ENCODE data around the gene ELL2. TPM values are rescaled to one million over a fixed set of nuclear protein-coding genes. Genes with fewer than 3 reads are reported as not detected.

ELL2 gene
- 31.2 and 65.3 TPM in 2 replicates for total RNA-seq (2011; cell fraction: chromatin; rRNA removed; ENCODE audit: low replicate concordance)
- total RNA-seq (2011; cell fraction: nucleolus; rRNA removed), result 11.2 and 15.0 TPM in 2 replicates
- total RNA-seq (2011; cell fraction: nucleoplasm; rRNA removed), result 29.9 and 45.8 TPM in 2 replicates
- 14.0 and 18.3 TPM in 2 replicates for total RNA-seq (2014; rRNA removed)
- 14.7 and 17.1 TPM in 2 replicates for total RNA-seq (2014; rRNA removed; fragmentation: Illumina TruSeq; extraction: Trizol)
- 10.1 and 12.5 TPM in 2 replicates for total RNA-seq (2015; rRNA removed; fragmentation: Illumina TruSeq; extraction: Trizol)
- 16.2 and 23.1 TPM in 2 replicates for total RNA-seq (2021)
- 11.1 and 16.3 TPM in 2 replicates for polyA plus RNA-seq (2011; rRNA removed)
- 4.0 and 4.7 TPM in 2 replicates for polyA plus RNA-seq (2011; cell fraction: cytosol; rRNA removed)
- polyA plus RNA-seq (2011; cell fraction: nucleus; rRNA removed), result 13.8 and 14.7 TPM in 2 replicates
- polyA plus RNA-seq (2012), result 8.3 and 11.9 TPM in 2 replicates
- 11.4 and 14.5 TPM in 2 replicates for polyA plus RNA-seq (2014; fragmentation: Illumina TruSeq; extraction: Trizol)
- polyA plus RNA-seq (2014; fragmentation: Nextera tagmentation; extraction: Ambion mirVana), result 1 to 10 TPM; 4.3 to 6.8 TPM
- polyA plus RNA-seq (2014; rRNA removed), result 9.0 and 14.6 TPM in 2 replicates
- 21.9 and 28.0 TPM in 2 replicates for polyA minus RNA-seq (2011; rRNA and poly(A)+ RNA removed)
- polyA minus RNA-seq (2011; cell fraction: cytosol; rRNA and poly(A)+ RNA removed), result 4.8 and 11.7 TPM in 2 replicates
- 21.4 and 33.0 TPM in 2 replicates for polyA minus RNA-seq (2011; cell fraction: nucleus; rRNA and poly(A)+ RNA removed)
- Bru-seq, nascent RNA, result percentile 75 among the genes with signal in this experiment
- BruChase-seq, experiment 1, labeled RNA remaining after a 2-hour chase, result percentile 79 among the genes with signal in this experiment
- BruChase-seq, experiment 2, labeled RNA remaining after a 6-hour chase, result percentile 81 among the genes with signal in this experiment
- long read RNA-seq, experiment 1, full-length matches to known transcripts, result 6 of 39 reads
- long read RNA-seq, experiment 1, partial matches to known transcripts, result 25 of 39 reads
- long read RNA-seq, experiment 1, other reads (novel, unspliced or antisense), result 8 of 39 reads
- long read RNA-seq, experiment 2, partial matches to known transcripts, result 0 of 9 reads
- long read RNA-seq, experiment 2, other reads (novel, unspliced or antisense), result 9 of 9 reads
- long read RNA-seq, experiment 3, partial matches to known transcripts, result 7 of 9 reads
- long read RNA-seq, experiment 3, other reads (novel, unspliced or antisense), result 2 of 9 reads

- Histone ChIP-seq H2AFZ (ENCODE audit: low read depth, low read length) (peak within 1 kb of the TSS; percentile 98), H3K4me1 (replicated peaks in 1 of 2; ENCODE audit: control insufficient read depth in 2 of 2, insufficient read depth in 2 of 2, low read length in 2 of 2) (peaks cover 31 to 33% of the 10 kb centered on the region in 2 experiments; a peak in 4 of 5 replicates), H3K27me3 (ENCODE audit: control insufficient read depth in 2 of 2, insufficient read depth in 2 of 2, low read length in 2 of 2) (no peaks in the 10 kb centered on the region), H3K9me3 (replicated peaks; ENCODE audit: control insufficient read depth, insufficient read depth, low read depth, low read length) (no peaks in the 10 kb centered on the region), H3K4me3 (peak within 1 kb of the TSS; percentile 81), H3K79me2 (ENCODE audit: control insufficient read depth, insufficient read depth, low read length) (peaks cover 43% of the 10 kb centered on the region), H3K27ac (ENCODE audit: extremely low read depth, low read depth, low read length) (peak within 1 kb of the TSS; percentile 87), H3K9ac (ENCODE audit: insufficient read depth in 1 of 2, low read depth in 2 of 2, low read length in 2 of 2) (peak within 1 kb of the TSS; percentile 83 to 96), H4K20me1 (replicated peaks; ENCODE audit: control insufficient read depth, insufficient read depth, low read length) (peaks cover 14% of the 10 kb centered on the region), H3K4me2 (ENCODE audit: insufficient read depth, low read length) (peak within 1 kb of the TSS; percentile 92), H3K9me1 (ENCODE audit: control insufficient read depth, insufficient read depth, low read length) (no peaks in the 10 kb centered on the region), H3K36me3 (ENCODE audit: control insufficient read depth, insufficient read depth, low read length) (no peaks in the 10 kb centered on the region)
- in situ Hi-C loops (cut with MboI), result no loop called here
- FAIRE-seq (peak; percentile 98), ATAC-seq (peak; percentile 87), DNase-seq (ENCODE audit: extremely low read depth in 1 of 4, low spot score in 3 of 4) (peak; percentile 93 to 100 (median 95))
- under 1% methylated on average over 52 of the region's 63 CpGs for WGBS (ENCODE audit: insufficient coverage, low coverage, missing lambda C conversion rate)
- ChIA-PET POLR2A (interaction anchor here (0.6 to 4.7 kb wide), 14 partner anchors 8 to 252 kb away, joined by 3 to 23 read pairs (median 3); no protein-coding TSS in a partner anchor), CTCF (ENCODE audit: low intra/inter-chr PET ratio) (interaction anchor here (1.3 kb wide), 1 partner anchor 102 kb away, joined by 3 read pairs; no protein-coding TSS in a partner anchor)
- no TSS peak for BruUV-seq (replicated peaks)
- intact Hi-C loops (cut with micrococcal nuclease), result loop anchor here (2.0 to 5.0 kb wide), 5 partner anchors 27 to 375 kb away; no protein-coding TSS in a partner anchor
- TF ChIP-seq SMARCC2 (IDR thresholded peaks at IDR 0.05; ENCODE audit: low read depth) (no peak), ETV1 (tag; conservative IDR thresholded peaks at IDR 0.05; ENCODE audit: low read depth) (no peak; the same call in 1 of the 2 replicates), ARNT (IDR thresholded peaks at IDR 0.05) (no peak; a peak in 1 of 4 replicates), EGR1 (conservative IDR thresholded peaks at IDR 0.05) (peak; percentile 73), PCBP1 (IDR thresholded peaks at IDR 0.05; ENCODE audit: low read depth, low read length, poor library complexity, severe bottlenecking) (peak; percentile 18)
- TF ChIP-seq, protein P1, sequence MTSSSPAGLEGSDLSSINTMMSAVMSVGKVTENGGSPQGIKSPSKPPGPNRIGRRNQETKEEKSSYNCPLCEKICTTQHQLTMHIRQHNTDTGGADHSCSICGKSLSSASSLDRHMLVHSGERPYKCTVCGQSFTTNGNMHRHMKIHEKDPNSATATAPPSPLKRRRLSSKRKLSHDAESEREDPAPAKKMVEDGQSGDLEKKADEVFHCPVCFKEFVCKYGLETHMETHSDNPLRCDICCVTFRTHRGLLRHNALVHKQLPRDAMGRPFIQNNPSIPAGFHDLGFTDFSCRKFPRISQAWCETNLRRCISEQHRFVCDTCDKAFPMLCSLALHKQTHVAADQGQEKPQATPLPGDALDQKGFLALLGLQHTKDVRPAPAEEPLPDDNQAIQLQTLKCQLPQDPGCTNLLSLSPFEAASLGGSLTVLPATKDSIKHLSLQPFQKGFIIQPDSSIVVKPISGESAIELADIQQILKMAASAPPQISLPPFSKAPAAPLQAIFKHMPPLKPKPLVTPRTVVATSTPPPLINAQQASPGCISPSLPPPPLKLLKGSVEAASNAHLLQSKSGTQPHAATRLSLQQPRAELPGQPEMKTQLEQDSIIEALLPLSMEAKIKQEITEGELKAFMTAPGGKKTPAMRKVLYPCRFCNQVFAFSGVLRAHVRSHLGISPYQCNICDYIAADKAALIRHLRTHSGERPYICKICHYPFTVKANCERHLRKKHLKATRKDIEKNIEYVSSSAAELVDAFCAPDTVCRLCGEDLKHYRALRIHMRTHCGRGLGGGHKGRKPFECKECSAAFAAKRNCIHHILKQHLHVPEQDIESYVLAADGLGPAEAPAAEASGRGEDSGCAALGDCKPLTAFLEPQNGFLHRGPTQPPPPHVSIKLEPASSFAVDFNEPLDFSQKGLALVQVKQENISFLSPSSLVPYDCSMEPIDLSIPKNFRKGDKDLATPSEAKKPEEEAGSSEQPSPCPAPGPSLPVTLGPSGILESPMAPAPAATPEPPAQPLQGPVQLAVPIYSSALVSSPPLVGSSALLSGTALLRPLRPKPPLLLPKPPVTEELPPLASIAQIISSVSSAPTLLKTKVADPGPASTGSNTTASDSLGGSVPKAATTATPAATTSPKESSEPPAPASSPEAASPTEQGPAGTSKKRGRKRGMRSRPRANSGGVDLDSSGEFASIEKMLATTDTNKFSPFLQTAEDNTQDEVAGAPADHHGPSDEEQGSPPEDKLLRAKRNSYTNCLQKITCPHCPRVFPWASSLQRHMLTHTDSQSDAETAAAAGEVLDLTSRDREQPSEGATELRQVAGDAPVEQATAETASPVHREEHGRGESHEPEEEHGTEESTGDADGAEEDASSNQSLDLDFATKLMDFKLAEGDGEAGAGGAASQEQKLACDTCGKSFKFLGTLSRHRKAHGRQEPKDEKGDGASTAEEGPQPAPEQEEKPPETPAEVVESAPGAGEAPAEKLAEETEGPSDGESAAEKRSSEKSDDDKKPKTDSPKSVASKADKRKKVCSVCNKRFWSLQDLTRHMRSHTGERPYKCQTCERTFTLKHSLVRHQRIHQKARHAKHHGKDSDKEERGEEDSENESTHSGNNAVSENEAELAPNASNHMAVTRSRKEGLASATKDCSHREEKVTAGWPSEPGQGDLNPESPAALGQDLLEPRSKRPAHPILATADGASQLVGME (CRISPR knock-in tag; IDR thresholded peaks at IDR 0.05), result no peak
Measured at GRCh38 chr5:95961617-95962474, at the start of gene ELL2. Gene ELL2, minus strand, starts transcription at chr5:95961851. Its CDS starts 130 bp downstream, at chr5:95961721.

Measured in K562 (cell line).